Left ventricle myocardium inferior (tissue), 1 donor: Measurements from ENCODE around the gene KNSTRN. TPM values are rescaled to one million over a fixed set of nuclear protein-coding genes. Genes with fewer than 3 reads are reported as not detected.
A peak's percentile ranks its signal among the peaks of the same experiment; 100 is the strongest.

ENCODE experiments used
- DNase-seq: peaks from one replicate; pipeline ENCODE4 v3.0.0-alpha.2; 2020
- H3K27ac ChIP-seq: fragments of 200-600 bp; replicated peaks from 2 replicates; pipeline ENCODE4 v1.8.0; 2021
- H3K27me3 ChIP-seq: fragments of 200-600 bp; 2 replicates; pipeline ENCODE4 v1.8.0; 2021; ENCODE audit warnings: low read depth
- H3K36me3 ChIP-seq: fragments of 200-600 bp; 2 replicates; pipeline ENCODE4 v1.8.0; 2021
- H3K4me1 ChIP-seq: fragments of 200-600 bp; 2 replicates; pipeline ENCODE4 v1.8.0; 2021
- H3K4me3 ChIP-seq: fragments of 200-600 bp; 2 replicates; pipeline ENCODE4 v1.8.0; 2021; ENCODE audit warnings: mild to moderate bottlenecking, moderate library complexity
- H3K9me3 ChIP-seq: fragments of 200-600 bp; replicated peaks from 2 replicates; pipeline ENCODE4 v1.8.0; 2021
- CTCF ChIP-seq: fragments of 200-600 bp; IDR thresholded peaks from 2 replicates; pipeline ENCODE4 v1.8.0; 2021; ENCODE audit warnings: antibody characterized with exemption, mild to moderate bottlenecking, borderline replicate concordance
- intact Hi-C: fragments of 100-400 bp; cut with micrococcal nuclease; formaldehyde crosslinking; loops from one replicate; pipeline ENCODE4 v1.11.0; 2022
- total RNA-seq: library from RNA; stranded (reverse); fragmentation: NEBNext Ultra II Directional; extraction: Animal tissue kit (Norgen Biotek cat#: 25700); gene quantifications from one replicate; pipeline ENCODE4 v1.2.1, GENCODE V29; 2021
- donor health status: DM: no; HTN: yes; CAD: no; lungs with severe emphysema.

The KNSTRN gene
- total RNA-seq, 1 donor from 2014 or later: 9.0 TPM

- Histone ChIP-seq H3K27me3 (no peaks in the 10 kb centered on the region), H3K27ac (peak overlapping the region; percentile 99), H3K4me1 (peaks cover 68% of the 10 kb centered on the region), H3K9me3 (no peaks in the 10 kb centered on the region), H3K4me3 (no peak overlapping the region), H3K36me3 (no peaks in the 10 kb centered on the region)
- no peak for TF ChIP-seq CTCF
- DNase-seq: no peak
- intact Hi-C loops: loop anchor here (10.0 kb wide), 1 partner anchor 81 kb away; no protein-coding TSS in a partner anchor
Observed at GRCh38 chr15:40344217-40344616, 38.3 kb upstream of the KNSTRN start.

GRCh38 chr15:40344631-40345120, 37.8 kb upstream of the KNSTRN start:
- no peaks in the 10 kb centered on the region for H3K36me3 ChIP-seq
- no peak overlapping the region for H3K4me3 ChIP-seq
- peak; percentile 90 for TF ChIP-seq CTCF
- intact Hi-C loops: loop anchor here (10.0 kb wide), 1 partner anchor 80 kb away; no protein-coding TSS in a partner anchor
- H3K9me3 ChIP-seq: no peaks in the 10 kb centered on the region
- H3K27me3 ChIP-seq: no peaks in the 10 kb centered on the region
- peaks cover 63% of the 10 kb centered on the region for H3K4me1 ChIP-seq
- peak overlapping the region; percentile 99 for H3K27ac ChIP-seq
- DNase-seq: no peak

GRCh38 chr15:40345225-40345866, 37.2 kb upstream of the KNSTRN start:
- no peak for DNase-seq
- H3K4me1 ChIP-seq: peaks cover 56% of the 10 kb centered on the region
- no peak overlapping the region for H3K27ac ChIP-seq

GRCh38 chr15:40345867-40346578, 36.5 kb upstream of the KNSTRN start:
- Histone ChIP-seq H3K4me1 (peaks cover 50% of the 10 kb centered on the region), H3K9me3 (no peaks in the 10 kb centered on the region), H3K4me3 (no peak overlapping the region), H3K27me3 (no peaks in the 10 kb centered on the region), H3K36me3 (no peaks in the 10 kb centered on the region), H3K27ac (no peak overlapping the region)
- intact Hi-C loops: loop anchor here (10.0 kb wide), 1 partner anchor 79 kb away; no protein-coding TSS in a partner anchor
- no peak for DNase-seq
- TF ChIP-seq CTCF: no peak

More at GRCh38 chr15:40345225-40345866, 37.2 kb upstream of the KNSTRN start:
- Histone ChIP-seq H3K27me3 (no peaks in the 10 kb centered on the region), H3K36me3 (no peaks in the 10 kb centered on the region), H3K9me3 (no peaks in the 10 kb centered on the region), H3K4me3 (no peak overlapping the region)
- TF ChIP-seq CTCF: no peak
- intact Hi-C loops: loop anchor here (10.0 kb wide), 1 partner anchor 79 kb away; no protein-coding TSS in a partner anchor

- no peak for DNase-seq
- no peak for TF ChIP-seq CTCF
- Histone ChIP-seq H3K27ac (no peak overlapping the region), H3K36me3 (no peaks in the 10 kb centered on the region), H3K4me3 (no peak overlapping the region), H3K9me3 (no peaks in the 10 kb centered on the region), H3K27me3 (no peaks in the 10 kb centered on the region), H3K4me1 (peaks cover 41% of the 10 kb centered on the region)
- intact Hi-C loops: loop anchor here (10.0 kb wide), 1 partner anchor 78 kb away; no protein-coding TSS in a partner anchor
Observed at GRCh38 chr15:40346579-40347558, 35.7 kb upstream of the KNSTRN start.
